HepG2 (cell line): ENCODE results near the gene MRPL2. TPM values are rescaled to one million over a fixed set of nuclear protein-coding genes. Genes with fewer than 3 reads are reported as not detected.
A peak's percentile ranks its signal among the peaks of the same experiment; 100 is the strongest.

Source experiments
- ARNTL ChIP-seq: sonication (generic); formaldehyde crosslinking; IDR thresholded peaks from 2 replicates; pipeline ENCODE4 v1.4.0; 2020; ENCODE audit warnings: mild to moderate bottlenecking, missing genetic modification reagents
- ATF1 ChIP-seq: IDR thresholded peaks from 2 replicates; pipeline ENCODE4 v1.6.1; 2016; ENCODE audit warnings: mild to moderate bottlenecking, control low read depth
- CENPT ChIP-seq: sonication (generic); formaldehyde crosslinking; IDR thresholded peaks from 2 replicates; pipeline ENCODE4 v1.8.0; 2022; ENCODE audit warnings: low read depth, mild to moderate bottlenecking, moderate library complexity, missing genetic modification reagents
- CHD2 ChIP-seq: IDR thresholded peaks from 2 replicates; pipeline ENCODE4 v1.6.1; 2011; ENCODE audit warnings: low read depth, low read length, improper control_type of control experiment
- DZIP1 ChIP-seq: sonication (generic); formaldehyde crosslinking; IDR thresholded peaks from 2 replicates; pipeline ENCODE4 v1.5.0; 2020; ENCODE audit warnings: mild to moderate bottlenecking, missing genetic modification reagents
- FOXK2 ChIP-seq: fragments of 450-650 bp; IDR thresholded peaks from 2 replicates; pipeline ENCODE4 v1.6.1; 2016
- POLR2AphosphoS2 ChIP-seq: IDR thresholded peaks from 2 replicates; pipeline ENCODE4 v1.6.1; 2011; ENCODE audit warnings: low read depth, low read length, improper control_type of control experiment
- REXO4 ChIP-seq: sonication (generic); formaldehyde crosslinking; IDR thresholded peaks from 2 replicates; pipeline ENCODE4 v1.8.0; 2022; ENCODE audit warnings: missing genetic modification reagents, mild to moderate bottlenecking, borderline replicate concordance
- SMARCC2 ChIP-seq: fragments of 450-650 bp; IDR thresholded peaks from 2 replicates; pipeline ENCODE4 v1.6.1; 2017; ENCODE audit warnings: antibody characterized with exemption, mild to moderate bottlenecking
- SRSF1 ChIP-seq: fragments of 200-400 bp; formaldehyde crosslinking; optimal IDR thresholded peaks from 2 replicates; pipeline ENCODE3; 2017; ENCODE audit warnings: mild to moderate bottlenecking, low read depth, low read length, moderate library complexity
- ZNF30 ChIP-seq: sonication (generic); formaldehyde crosslinking; IDR thresholded peaks from 2 replicates; pipeline ENCODE4 v1.5.0; 2020; ENCODE audit warnings: mild to moderate bottlenecking, missing genetic modification reagents
- ZNF513 ChIP-seq: sonication (generic); formaldehyde crosslinking; conservative IDR thresholded peaks from 2 replicates; pipeline ENCODE4 v1.5.0; 2020; ENCODE audit warnings: missing genetic modification reagents
- ZNF543 ChIP-seq: sonication (generic); formaldehyde crosslinking; IDR thresholded peaks from 2 replicates; pipeline ENCODE4 v1.4.0; 2020; ENCODE audit warnings: mild to moderate bottlenecking, missing genetic modification reagents
- ZNF652 ChIP-seq: IDR thresholded peaks from 2 replicates; pipeline ENCODE4 v1.6.1; 2016; ENCODE audit warnings: low read depth, borderline replicate concordance
- ZNF672 ChIP-seq: sonication (generic); formaldehyde crosslinking; IDR thresholded peaks from 2 replicates; pipeline ENCODE4 v1.8.1; 2022; ENCODE audit warnings: missing genetic modification reagents
- ZNF781 ChIP-seq: sonication (generic); formaldehyde crosslinking; IDR thresholded peaks from 2 replicates; pipeline ENCODE4 v1.5.1; 2020; ENCODE audit warnings: borderline replicate concordance, mild to moderate bottlenecking, missing genetic modification reagents; ENCODE audit errors: not compliant biosample characterization
- ZNF782 ChIP-seq: sonication (generic); formaldehyde crosslinking; IDR thresholded peaks from 2 replicates; pipeline ENCODE4 v1.4.0; 2020; ENCODE audit warnings: missing genetic modification reagents, mild to moderate bottlenecking, borderline replicate concordance
- ZNF883 ChIP-seq: sonication (generic); formaldehyde crosslinking; IDR thresholded peaks from 2 replicates; pipeline ENCODE4 v1.5.1; 2020; ENCODE audit warnings: mild to moderate bottlenecking, missing genetic modification reagents; ENCODE audit errors: not compliant biosample characterization
- ZSCAN29 ChIP-seq: sonication (generic); formaldehyde crosslinking; conservative IDR thresholded peaks from 2 replicates; pipeline ENCODE4 v1.4.0; 2020; ENCODE audit warnings: mild to moderate bottlenecking, missing genetic modification reagents
- polyA plus RNA-seq, 8 experiments: library from polyadenylated mRNA; depleted of rRNA in 3 of 8; stranded (reverse) in 7 of 8; unstranded in 1 of 8; fragments of >200 nt; fragmentation: Illumina TruSeq in 4 of 8; extraction: Trizol in 4 of 8; gene quantifications; 2 replicates each; pipeline versions ENCODE4 v1.2.1 to v1.2.3, GENCODE V29; 2011 to 2016; ENCODE audit warnings: low read depth in 4 of 8, missing spikeins in 1 of 8, mixed read lengths in 1 of 8; ENCODE audit not compliant: insufficient read depth in 1 of 8
- total RNA-seq, 5 experiments: library from RNA; depleted of rRNA; stranded (reverse); fragments of >200 nt; fragmentation: Illumina TruSeq; extraction: Trizol; gene quantifications; 2 replicates each; pipeline ENCODE4 v1.2.3, GENCODE V29; 2016; ENCODE audit warnings: low read depth in 1 of 5
- TF ChIP-seq, protein P1 (sequence below): sonication (generic); formaldehyde crosslinking; IDR thresholded peaks from 2 replicates; pipeline ENCODE4 v1.8.0; 2022; ENCODE audit warnings: missing genetic modification reagents, mild to moderate bottlenecking, moderate library complexity, borderline replicate concordance
- TF ChIP-seq, protein P2 (sequence below): sonication (generic); formaldehyde crosslinking; IDR thresholded peaks from 2 replicates; pipeline ENCODE4 v1.4.0; 2020; ENCODE audit warnings: missing genetic modification reagents

The MRPL2 gene
- total and polyA plus RNA-seq, 2 of the 13 experiments (the other 11 are each of a cell fraction or from before 2014, with no cell fraction given): 56.8 to 65.6 TPM

DNA sequence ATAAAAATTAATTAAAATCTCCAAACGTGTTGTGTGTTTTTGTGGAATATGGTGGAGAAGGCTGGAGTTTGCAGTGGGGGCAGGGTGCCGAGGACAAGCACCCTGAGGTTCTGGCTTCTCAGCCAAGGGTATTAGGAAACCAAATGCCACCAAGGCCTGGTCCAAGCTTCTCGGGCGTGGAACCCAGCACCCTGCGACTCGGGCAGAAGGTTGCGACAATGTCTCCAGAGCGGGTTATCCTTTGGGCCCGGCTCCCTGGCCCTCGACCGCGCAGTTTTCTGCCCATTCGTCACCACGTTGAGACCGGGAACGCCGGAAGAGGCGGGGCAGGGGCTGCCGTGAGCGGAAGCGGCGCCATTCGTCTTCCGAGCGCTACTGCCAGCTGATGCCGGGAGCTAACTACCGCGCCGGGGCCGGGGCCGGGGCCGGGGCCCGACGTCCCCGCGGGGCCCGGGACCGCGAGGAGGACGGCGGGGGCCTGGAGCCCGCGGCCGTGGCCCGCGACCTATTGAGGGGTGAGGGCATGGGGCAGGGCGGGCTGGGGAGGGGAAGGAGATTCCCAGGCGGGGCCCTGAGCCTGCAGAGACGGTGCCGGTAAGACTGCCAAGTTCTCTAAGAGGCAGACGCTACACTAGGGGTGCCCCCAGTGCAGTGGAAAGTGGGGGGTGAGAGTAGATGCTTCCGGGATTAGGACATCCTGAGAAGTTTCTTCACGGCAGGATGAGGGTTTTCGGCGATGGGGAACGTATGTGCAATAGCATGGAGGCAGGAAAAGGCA, 37.8 kb downstream of the MRPL2 start, which contains the start of gene RRP36 (continued):
- TF ChIP-seq ZSCAN29 (CRISPR knock-in tag) (no peak), ZNF672 (CRISPR knock-in tag) (peak; percentile 76; the same call in 1 of the 2 replicates), ZNF30 (CRISPR knock-in tag) (no peak), FOXK2 (no peak), SMARCC2 (no peak), CHD2 (no peak), SRSF1 (peak; percentile 87), ZNF652 (CRISPR knock-in tag) (peak; percentile 27; the same call in 1 of the 2 replicates), ZNF782 (CRISPR knock-in tag) (no peak; the same call in 1 of the 2 replicates), ATF1 (CRISPR knock-in tag) (no peak), DZIP1 (CRISPR knock-in tag) (no peak; the same call in 1 of the 2 replicates), ZNF513 (CRISPR knock-in tag) (no peak), REXO4 (no peak), ZNF543 (CRISPR knock-in tag) (no peak), ZNF781 (CRISPR knock-in tag) (no peak), CENPT (CRISPR knock-in tag) (peak; percentile 67; the same call in 1 of the 2 replicates), ZNF883 (CRISPR knock-in tag) (peak; percentile 88), ARNTL (CRISPR knock-in tag) (no peak; the same call in 1 of the 2 replicates), POLR2AphosphoS2 (no peak)
- TF ChIP-seq, protein P1, sequence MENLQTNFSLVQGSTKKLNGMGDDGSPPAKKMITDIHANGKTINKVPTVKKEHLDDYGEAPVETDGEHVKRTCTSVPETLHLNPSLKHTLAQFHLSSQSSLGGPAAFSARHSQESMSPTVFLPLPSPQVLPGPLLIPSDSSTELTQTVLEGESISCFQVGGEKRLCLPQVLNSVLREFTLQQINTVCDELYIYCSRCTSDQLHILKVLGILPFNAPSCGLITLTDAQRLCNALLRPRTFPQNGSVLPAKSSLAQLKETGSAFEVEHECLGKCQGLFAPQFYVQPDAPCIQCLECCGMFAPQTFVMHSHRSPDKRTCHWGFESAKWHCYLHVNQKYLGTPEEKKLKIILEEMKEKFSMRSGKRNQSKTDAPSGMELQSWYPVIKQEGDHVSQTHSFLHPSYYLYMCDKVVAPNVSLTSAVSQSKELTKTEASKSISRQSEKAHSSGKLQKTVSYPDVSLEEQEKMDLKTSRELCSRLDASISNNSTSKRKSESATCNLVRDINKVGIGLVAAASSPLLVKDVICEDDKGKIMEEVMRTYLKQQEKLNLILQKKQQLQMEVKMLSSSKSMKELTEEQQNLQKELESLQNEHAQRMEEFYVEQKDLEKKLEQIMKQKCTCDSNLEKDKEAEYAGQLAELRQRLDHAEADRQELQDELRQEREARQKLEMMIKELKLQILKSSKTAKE (CRISPR knock-in tag): no peak
- TF ChIP-seq, protein P2, sequence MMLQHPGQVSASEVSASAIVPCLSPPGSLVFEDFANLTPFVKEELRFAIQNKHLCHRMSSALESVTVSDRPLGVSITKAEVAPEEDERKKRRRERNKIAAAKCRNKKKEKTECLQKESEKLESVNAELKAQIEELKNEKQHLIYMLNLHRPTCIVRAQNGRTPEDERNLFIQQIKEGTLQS: no peak
